ENCODE results near the gene LTB4R.

DNA sequence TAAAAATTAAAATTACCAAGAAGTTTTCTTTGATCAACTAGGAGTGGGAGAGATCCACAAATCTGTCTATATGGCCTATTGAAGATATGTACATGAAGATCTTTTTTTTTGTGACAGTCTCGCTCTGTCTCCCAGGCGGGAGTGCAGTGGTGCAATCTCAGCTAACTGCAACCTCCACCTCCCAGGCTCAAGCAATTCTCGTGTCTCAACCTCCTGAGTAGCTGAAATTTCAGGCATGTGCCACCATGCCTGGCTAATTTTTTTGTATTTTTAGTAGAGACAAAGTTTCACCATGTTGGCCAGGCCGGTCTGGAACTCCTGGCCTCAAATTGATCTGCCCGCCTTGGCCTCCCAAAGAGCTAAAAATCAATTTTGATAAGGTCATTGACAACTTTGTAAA, 52.1 kb downstream of the LTB4R start:
- TF ChIP-seq, protein P1, sequence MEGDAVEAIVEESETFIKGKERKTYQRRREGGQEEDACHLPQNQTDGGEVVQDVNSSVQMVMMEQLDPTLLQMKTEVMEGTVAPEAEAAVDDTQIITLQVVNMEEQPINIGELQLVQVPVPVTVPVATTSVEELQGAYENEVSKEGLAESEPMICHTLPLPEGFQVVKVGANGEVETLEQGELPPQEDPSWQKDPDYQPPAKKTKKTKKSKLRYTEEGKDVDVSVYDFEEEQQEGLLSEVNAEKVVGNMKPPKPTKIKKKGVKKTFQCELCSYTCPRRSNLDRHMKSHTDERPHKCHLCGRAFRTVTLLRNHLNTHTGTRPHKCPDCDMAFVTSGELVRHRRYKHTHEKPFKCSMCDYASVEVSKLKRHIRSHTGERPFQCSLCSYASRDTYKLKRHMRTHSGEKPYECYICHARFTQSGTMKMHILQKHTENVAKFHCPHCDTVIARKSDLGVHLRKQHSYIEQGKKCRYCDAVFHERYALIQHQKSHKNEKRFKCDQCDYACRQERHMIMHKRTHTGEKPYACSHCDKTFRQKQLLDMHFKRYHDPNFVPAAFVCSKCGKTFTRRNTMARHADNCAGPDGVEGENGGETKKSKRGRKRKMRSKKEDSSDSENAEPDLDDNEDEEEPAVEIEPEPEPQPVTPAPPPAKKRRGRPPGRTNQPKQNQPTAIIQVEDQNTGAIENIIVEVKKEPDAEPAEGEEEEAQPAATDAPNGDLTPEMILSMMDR (IDR thresholded peaks at IDR 0.05; ENCODE audit: low read depth, low read length, missing input control), result no peak
- TF ChIP-seq YY1 (IDR thresholded peaks at IDR 0.05) (no peak), RAD21 (IDR thresholded peaks at IDR 0.05) (no peak), NR2F2 (IDR thresholded peaks at IDR 0.05) (no peak), TAF1 (conservative IDR thresholded peaks at IDR 0.05) (no peak), SP1 (IDR thresholded peaks at IDR 0.05) (no peak)
- TF ChIP-seq, protein P2, sequence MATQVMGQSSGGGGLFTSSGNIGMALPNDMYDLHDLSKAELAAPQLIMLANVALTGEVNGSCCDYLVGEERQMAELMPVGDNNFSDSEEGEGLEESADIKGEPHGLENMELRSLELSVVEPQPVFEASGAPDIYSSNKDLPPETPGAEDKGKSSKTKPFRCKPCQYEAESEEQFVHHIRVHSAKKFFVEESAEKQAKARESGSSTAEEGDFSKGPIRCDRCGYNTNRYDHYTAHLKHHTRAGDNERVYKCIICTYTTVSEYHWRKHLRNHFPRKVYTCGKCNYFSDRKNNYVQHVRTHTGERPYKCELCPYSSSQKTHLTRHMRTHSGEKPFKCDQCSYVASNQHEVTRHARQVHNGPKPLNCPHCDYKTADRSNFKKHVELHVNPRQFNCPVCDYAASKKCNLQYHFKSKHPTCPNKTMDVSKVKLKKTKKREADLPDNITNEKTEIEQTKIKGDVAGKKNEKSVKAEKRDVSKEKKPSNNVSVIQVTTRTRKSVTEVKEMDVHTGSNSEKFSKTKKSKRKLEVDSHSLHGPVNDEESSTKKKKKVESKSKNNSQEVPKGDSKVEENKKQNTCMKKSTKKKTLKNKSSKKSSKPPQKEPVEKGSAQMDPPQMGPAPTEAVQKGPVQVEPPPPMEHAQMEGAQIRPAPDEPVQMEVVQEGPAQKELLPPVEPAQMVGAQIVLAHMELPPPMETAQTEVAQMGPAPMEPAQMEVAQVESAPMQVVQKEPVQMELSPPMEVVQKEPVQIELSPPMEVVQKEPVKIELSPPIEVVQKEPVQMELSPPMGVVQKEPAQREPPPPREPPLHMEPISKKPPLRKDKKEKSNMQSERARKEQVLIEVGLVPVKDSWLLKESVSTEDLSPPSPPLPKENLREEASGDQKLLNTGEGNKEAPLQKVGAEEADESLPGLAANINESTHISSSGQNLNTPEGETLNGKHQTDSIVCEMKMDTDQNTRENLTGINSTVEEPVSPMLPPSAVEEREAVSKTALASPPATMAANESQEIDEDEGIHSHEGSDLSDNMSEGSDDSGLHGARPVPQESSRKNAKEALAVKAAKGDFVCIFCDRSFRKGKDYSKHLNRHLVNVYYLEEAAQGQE (IDR thresholded peaks at IDR 0.05), result no peak
- TF ChIP-seq, protein P3, sequence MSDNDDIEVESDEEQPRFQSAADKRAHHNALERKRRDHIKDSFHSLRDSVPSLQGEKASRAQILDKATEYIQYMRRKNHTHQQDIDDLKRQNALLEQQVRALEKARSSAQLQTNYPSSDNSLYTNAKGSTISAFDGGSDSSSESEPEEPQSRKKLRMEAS (IDR thresholded peaks at IDR 0.05), result no peak
- TF ChIP-seq, protein P4, sequence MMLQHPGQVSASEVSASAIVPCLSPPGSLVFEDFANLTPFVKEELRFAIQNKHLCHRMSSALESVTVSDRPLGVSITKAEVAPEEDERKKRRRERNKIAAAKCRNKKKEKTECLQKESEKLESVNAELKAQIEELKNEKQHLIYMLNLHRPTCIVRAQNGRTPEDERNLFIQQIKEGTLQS (IDR thresholded peaks at IDR 0.05), result no peak
